A204.1 (cell line): Measurements from ENCODE around the gene DSG1.
"Not testable (repeated sequence)": the region's sequence is repeated elsewhere in the genome, so short reads cannot be mapped to it uniquely, and the experiment has no call there.

Experiments
- FAIRE-seq: peaks from 2 replicates; lab custom pipeline; 2012; peaks lifted over from hg19 to GRCh38; lab: Jason Lieb, UNC

Gene DSG1

DNA sequence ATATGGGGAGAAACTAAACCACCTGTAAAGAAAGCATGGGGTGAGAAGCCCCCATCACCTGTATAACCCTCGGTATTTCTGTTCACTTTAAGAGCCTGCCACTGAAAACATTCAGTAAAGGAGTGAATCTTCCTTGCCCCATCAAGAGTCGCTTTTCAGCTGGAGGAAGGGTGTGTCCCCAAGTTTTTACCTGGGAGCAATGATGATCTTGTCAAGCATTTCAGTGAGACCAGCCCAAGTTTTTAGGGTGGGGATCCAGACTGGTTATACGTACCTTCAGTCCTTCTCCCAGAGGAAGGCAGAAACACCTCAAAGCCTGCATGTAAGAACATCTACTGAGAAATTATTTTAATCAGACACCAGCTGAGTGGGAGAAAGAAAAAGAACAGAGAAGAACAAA is at the start of gene DSG1:
TSS of gene DSG1 (plus strand) at position 301 of the 400 bp plus-strand sequence. CDS start 141 bp downstream, outside the sequence.
- FAIRE-seq, result no peak

DNA sequence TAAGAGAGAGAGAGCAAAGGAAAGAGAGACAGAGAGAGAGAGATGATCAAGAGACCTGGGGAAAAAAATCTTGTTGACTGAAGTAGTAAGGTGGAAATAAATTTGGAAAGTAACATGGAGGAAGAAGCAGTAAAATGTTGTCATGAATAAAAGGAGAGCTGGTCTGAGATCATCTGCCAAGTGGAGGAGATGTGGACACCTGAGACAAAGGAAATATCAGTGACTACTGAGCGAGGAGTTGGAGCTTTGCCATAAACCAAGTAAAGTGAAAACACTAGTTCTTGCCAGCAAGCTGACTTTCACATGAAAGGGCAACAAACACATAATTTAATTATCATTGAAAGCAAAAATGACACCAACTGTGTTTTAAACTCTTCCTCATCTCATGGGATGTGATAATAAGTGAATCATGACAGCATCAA is 49.0 kb upstream of the DSG1 start:
- no peak for FAIRE-seq

DNA sequence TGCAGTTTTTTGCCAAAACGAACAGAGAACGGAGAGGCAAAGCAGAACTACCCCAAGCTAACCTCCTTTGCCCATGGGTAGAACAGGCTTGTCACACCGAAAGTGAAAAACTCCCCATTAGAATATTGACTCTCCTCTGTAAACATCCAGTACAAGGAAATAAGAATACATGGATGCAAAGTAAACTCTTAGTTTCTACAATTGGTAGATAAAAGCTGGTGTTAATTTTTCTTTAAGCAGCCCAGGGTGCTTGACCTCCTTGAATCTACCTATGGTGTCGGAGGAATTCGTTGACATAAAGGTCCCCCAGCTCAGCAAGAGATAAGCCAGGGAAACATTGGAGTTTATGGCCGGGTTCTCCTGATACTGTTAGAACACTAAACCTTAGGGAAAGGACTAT is 48.4 kb upstream of the DSG1 start:
- no peak for FAIRE-seq

DNA sequence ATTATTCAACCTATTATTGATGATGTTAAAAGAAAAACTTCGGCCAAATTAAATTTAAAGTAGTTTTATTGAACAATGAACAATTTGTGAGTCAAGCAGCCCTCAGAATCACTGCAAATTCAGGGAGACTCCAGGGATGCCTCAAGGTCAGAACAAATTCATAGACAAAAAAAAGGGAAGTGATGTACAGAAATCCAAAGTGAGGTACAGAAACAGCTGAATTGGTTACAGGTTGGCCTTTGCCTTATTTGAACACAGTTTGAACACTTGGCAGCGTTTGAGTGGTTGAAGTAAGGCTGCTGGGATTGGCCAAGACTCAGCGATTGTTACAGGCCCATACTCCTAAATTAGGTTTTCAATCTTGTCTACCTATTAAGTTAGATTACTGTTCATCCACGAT is 47.4 kb upstream of the DSG1 start:
- FAIRE-seq, result no peak

DNA sequence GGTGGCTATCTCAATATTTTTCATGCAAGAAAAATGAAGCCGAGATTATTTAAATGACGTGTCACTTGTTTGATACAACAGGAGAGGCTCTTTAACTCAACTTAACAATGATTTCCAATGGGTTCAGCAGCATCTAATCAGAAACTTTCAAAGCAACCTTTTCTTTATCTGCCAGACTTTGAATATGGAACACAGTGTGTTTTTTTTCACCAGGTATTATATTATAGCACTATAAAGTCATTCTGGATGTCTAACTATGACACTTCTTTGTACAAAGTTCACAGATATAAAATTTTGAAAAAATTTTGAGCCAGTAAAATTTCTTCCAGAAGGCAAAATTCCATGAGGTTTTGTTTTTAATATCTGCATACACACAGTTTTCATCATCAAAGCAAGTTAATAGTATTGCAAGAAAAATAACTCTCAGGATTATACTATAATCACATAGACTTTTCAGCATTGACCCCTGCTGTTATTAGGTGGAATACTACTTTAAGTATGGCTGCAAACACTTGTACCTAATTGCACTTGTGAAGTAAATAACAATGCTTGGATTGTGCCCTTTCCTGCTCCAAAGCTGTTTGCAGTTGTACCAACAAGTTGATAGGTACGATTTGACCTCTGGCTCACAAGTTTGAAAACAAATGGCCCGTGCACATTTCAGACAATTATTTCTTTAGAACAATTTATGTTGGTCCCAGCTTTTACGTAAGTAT is 44.0 kb upstream of the DSG1 start:
- no peak for FAIRE-seq

DNA sequence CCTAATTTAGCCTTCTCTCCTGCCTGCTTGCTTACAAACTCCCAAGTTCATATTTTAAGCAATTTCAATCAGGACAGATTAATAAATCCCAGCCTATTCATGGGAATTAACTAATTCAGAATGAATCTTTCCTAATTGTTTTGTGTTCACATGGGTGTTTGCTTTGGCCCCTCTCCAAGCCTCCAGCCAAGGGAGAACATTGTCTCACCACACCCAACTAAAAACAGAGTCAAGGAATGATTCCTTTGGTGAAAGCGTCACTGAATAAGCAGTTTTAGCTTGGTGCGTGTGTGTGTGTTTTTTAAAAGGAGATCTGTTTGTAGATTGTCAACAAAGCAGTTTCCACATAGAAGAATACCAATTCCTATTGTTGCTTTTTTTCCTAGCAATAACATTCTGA is 43.0 kb upstream of the DSG1 start:
- no peak for FAIRE-seq

DNA sequence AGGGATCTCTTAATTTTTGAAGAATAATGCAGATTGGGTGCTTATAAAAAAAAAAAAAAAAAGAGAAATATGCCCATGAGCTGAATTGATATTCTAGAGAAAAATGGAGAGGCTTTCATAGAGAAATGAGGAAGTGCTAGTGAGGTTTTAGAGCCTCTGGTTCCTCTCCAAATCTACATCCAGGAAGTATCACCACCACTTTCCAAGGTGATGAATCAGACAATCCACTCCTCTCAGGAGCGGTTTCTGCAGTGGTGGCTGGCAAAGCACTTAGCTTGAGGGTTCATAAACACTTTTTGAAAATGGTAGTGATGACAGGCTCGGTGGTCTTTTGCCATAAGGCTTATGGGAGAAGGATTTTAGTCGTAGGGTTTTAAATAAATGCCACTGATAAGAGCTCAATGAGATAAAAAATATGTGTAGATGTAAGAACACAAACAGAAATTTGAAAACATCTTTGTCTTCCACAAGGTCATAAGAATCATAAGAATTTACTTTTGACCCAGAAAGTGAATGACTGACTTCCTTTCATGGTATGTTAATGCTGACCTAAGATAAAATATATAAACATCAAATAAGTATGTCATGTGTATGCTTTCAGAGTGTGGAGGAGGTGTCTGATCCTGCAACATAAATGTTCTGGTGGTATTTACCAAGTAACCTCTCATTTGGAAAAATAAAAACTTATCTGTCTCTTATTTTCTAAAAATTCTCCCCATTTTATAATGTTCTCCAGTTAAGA is 42.1 kb upstream of the DSG1 start:
- no peak for FAIRE-seq

DNA sequence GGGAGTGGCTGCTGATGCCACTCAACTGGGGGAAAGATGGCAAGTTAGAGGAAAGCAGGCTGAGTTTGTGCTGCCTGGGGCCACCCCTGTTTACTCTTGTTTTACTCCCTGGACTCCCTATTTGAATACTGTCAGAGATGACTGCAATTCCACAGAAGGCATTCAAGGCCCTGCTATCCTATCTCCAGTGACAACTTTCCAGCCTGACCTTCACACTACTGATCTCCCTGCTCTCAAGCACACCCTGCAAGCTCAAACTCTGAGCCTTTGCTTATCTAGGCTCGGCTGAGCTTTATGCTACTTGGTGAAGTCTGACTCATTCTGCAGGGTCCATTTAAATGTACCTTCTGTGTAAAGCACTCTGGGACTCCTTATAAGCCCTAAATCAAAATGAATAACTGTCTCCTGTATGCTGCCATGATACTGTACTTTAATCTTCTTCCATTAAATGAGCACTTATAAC is 39.3 kb upstream of the DSG1 start:
- no peak for FAIRE-seq

DNA sequence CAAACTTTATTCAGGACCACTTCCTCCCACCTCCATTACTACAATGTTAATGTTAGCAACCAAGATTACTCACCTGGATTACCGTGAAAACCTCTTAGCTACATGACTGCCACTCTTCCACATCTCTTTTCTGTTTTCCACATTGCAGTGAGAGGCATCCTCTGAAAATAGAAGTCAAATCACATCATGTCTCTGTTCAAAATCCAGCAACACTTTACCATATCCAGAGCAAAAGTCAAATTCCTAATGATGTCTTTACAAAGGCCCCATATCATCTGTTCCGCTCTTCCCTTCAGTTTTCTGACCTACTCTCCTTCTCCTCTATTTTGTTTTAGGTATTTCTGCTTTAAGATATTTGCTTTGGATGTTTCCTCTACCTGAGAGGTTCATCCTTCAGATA is 37.5 kb upstream of the DSG1 start:
- no peak for FAIRE-seq

DNA sequence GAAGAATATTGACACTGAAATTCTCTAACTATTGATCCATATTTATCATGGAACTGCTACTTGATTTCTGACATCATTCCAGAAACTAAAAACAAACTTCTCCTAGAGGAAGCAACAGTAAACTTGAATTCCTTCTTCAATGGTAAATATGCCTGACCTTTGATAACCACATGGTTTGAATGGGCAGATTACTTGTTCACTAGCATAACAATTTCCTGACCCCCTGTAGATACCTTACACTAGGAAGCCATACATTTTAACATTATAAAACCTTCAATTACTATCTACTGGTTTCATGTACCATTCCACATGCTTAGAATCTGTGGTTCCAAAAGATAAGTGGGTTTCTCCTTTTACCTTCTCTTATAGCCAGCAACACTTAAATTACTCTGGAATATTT is 36.5 kb upstream of the DSG1 start:
- no peak for FAIRE-seq

DNA sequence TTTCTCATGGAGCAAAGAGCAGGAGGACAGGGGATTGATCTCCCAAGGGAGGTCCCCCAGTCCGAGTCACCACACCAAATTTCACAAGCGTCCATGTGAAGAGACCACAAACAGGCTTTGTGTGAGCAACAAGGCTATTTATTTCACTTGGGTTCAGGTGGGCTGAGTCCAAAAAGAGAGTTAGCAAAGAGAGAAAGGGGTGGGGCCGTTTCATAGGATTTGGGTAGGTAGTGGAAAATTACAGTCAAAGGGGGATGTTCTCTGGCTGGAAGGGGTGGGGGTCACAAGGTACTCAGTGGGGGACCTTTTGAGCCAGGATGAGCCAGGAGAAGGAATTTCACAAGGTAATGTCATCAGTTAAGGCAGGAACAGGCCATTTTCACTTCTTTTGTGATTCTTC is 28.5 kb upstream of the DSG1 start:
- not testable (repeated sequence) for FAIRE-seq

DNA sequence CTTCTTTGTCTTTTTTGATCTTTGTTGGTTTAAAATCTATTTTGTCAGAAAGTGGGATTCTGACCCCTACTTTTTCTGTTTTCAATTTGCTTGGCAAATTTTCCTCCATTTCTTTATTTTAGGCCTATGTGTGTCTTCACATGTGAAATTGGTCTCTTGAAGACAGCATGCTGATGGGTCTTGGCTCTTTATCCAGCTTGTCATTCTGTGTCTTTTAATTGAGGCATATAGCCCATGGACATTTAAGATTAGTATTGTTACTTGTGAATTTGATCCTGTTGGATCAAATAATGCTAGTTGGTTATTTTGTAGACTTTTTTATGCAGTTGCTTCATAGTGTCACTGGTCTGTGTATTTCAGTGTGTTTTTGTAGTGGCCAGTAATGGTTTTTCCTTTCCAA is 26.3 kb upstream of the DSG1 start:
- no peak for FAIRE-seq

DNA sequence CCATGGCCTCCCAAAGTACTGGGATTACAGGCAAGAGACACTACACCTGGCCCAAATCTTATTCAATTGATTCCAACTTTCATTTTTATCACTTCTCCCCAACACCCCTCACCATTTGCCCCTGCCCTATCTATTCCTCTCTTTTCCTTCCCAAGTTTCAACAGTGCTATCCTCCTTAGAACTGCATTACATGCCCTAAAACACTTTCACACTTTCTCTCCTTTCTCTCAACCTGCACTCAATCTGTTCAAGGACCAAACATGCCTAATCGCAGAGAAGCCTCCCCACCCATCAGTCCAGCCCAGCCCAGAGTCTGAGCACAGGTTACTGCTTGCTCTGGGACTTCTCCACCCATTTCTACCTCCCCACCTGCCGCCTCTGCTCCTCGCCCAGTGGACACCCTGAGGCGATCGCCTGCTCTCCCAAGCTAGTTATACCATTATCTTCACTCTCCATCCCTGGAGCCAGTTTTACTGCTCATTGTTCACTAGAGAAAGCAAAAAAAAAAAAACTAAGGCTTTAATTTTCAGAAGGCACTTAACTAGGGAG is 23.7 kb upstream of the DSG1 start:
- FAIRE-seq, result no peak

DNA sequence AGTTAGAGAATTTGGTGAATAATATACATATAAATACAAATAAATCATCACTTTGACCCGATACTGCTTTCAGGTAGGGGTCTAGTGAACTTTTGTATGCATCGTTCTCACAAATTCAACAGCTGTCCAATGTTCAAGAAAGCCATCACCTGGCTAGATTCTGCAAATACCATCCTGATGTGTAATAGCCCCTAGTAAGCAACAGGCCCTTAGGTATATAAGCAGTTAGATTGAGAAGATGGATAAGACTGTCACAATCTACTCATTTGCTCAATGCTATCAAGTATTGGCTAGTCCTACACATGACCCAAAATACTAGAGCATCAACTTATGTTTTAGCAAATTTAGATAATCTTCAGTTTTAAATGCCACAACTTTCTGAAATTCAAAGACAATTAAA is 20.7 kb upstream of the DSG1 start:
- FAIRE-seq, result no peak

DNA sequence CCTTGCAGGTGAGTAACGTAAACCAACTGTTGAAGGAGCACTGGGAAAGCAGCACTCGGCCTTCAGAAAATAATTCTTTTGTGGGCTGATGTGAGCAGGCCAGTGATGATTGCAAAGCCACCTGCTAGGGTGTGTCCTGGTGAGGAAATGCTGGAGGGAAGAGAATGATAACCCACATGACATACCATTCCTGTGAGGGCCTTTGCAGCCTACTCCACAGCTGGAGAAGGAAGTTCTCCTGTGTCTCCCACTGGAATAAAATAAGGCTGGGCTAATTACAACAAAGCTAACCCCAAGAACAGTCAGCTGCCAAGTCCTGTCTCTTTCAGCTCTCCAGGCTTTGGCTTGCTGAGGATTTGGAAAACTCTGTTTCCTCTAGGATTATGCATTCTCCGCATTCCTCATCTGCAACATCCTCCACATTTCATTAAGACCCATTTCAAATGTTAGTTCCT is 16.7 kb upstream of the DSG1 start:
- no peak for FAIRE-seq

DNA sequence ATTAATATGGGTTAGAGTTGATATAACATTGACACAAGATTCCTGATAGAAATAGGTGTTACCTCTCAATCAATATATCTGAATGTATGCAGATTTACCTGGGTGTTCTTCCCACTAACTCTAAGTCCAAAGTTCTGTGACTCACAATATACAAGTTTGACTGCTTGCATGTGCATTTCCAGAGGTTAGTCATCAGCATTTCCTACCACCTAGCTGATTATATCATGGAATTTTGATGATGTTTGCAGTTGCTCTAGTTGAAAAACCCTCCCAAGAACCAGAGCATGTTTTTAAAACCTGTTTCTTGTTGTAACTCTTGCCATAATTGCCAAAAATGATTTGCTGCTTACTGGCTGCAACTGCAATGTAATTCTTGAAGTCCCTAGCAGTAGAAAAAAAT is 15.0 kb upstream of the DSG1 start:
- no peak for FAIRE-seq

DNA sequence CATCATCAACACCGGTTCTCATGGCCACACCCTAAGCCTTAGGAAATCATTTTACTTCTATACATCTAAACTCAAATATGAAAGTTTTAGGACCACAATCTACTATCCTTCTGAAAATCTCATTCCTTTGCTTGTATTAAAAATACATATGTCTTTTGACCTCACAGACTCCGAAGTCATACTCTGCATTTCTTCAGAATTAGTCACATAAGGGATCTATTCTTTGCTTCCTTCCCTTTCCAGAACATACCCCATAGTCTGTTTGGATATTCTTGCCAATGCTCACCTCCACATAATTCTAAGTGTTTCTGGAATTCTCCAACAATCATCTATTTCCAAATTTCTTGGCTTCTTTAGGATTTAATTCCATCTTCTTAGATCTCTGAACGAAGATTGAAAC is 14.2 kb upstream of the DSG1 start:
- FAIRE-seq, result no peak

DNA sequence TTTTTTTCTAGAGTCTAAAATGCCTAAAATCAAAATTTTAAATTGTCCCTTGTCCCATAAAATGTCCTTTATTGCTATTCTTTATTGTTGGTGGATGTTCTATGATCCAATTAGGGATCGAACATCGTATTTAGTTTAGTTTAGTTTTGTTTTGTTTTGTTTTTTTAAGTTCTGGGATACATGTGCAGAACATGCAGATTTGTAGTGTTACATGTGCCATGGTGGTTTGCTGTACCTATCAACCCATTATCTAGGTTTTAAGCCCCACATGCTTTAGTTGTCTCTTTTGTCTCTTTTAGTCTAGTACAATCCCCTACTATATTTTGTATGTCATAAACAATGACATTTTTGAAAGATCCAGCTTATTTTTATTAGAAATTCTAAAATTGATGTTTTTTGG is 8.8 kb upstream of the DSG1 start:
- no peak for FAIRE-seq

DNA sequence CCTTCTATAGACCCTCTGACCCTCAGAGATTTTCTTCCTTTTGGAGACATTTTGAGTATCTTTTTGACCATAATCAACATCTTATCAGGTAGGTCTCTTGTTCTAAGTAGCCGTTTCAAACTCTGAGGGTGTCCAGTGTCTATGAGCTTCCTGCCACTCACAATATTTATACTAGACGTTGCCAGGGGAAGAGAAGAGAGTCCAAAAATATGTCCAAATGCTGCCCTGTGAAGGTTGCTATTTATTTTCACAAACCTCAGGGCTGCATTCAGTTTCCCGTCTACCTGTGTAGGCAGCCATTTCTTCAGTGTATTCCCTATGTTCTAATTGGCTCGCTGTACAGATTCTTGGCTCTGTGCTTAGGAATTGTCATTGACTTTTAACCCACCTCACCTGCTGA is 986 bp upstream of the DSG1 start:
- FAIRE-seq, result no peak

DNA sequence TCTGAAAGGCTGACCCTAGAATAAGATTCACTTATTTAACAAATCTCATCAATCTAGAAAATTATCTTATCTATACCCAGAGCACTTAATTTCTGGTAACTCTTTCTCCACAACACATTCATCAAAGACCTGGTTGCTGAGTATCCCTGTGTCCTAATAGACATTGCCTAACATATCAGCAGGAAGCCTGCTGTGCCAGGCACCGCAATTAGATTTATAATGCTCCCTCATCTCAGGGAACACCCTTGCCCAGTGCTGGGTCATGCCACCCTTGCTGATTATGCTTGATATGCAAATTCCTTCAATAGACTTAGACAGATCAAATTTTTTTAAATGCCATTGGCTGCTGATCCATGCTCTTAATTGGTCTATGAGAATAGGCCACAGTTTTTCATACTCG is 3.8 kb downstream of the DSG1 start:
- FAIRE-seq, result no peak

DNA sequence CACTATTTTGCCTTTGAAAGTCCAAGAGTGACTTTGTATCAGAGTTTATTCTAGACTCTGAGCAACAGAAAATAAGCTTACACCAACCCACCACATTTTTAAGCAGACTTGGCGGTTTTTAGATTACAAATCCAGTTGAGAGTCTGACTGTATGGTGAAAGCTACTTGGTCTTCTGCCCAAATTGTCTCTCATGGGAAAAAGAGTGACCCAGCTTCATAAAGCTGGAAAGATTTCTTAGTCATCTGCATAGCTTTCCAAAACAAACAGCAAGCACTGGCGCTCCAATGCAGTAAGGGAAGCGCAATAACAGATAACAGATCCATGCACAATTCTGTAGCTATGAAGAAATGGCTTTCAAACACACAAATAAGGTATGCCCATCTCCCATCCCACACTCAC is 7.1 kb downstream of the DSG1 start:
- no peak for FAIRE-seq

DNA sequence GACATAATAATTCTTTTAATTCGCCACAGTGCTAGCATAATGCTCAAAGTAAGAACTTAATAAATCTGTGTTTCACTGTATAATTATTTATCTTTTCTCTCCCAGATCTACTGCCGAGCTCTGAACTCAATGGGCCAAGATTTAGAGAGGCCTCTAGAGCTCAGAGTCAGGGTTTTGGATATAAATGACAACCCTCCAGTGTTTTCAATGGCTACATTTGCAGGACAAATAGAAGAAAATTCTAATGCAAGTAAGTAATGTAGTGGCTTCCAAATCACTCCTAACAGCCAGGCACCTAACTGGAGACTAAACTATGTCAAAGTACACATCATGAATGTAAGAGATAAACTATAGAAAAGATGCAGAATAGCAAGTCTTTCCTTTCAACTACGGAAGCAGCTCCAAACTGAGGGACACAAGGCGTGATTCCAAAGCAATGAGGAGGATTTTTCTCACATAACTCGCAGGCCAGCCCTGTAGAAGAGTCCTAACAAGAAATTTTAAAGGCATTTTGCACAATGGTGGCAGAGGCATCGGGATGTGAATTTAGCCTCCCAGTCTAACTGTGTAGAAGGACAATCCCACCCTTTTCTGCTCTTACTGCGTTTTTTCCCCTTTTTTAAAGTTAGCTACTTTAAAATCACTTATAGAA is 12.0 kb downstream of the DSG1 start:
- no peak for FAIRE-seq

DNA sequence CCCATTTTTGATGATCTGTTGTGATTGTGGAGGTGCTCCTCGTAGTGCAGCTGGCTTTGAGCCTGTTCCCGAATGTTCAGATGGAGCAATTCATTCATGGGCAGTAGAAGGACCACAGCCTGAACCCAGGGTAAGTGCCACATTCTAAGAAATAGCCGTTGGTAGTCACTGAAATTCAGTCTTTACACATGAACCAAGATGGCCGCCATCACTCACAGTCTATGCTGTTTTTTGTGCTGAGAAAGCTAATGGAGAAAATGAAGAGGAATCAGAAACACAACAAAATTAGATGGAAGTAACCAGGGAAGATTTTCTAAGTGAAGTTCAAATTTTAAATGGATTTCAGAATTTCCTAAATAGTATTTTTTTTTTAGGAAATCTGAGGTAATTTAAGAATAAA is 25.5 kb downstream of the DSG1 start:
- FAIRE-seq, result no peak
